ENCODE measurements around the gene UPK3A. TPM values are rescaled to one million over a fixed set of nuclear protein-coding genes. Genes with fewer than 3 reads are reported as not detected.

The UPK3A gene
- total RNA-seq, 1 experiment from 2014 or later = not detected

GRCh38 chr22:45344334-45344733 lies 59.6 kb downstream of the UPK3A start:
- intact Hi-C loops (cut with micrococcal nuclease; ENCODE audit: unreplicated experiment) = no loop called here
- CTCF ChIA-PET = no interaction called here

More at GRCh38 chr22:45344334-45344733, 59.6 kb downstream of the UPK3A start:
- no peaks in the 10 kb centered on the region for H3K9me3 ChIP-seq (ENCODE audit: control insufficient read depth, insufficient read depth, low read depth, low read length)
- H3K27ac ChIP-seq (ENCODE audit: low read length) = no peak overlapping the region
- H3K36me3 ChIP-seq (ENCODE audit: control insufficient read depth, insufficient read depth, low read length) = no peaks in the 10 kb centered on the region
- no peak overlapping the region for H3K4me3 ChIP-seq (ENCODE audit: low read depth in 2 of 2, low read length in 2 of 2)
- POLR2A ChIA-PET = no interaction called here
- TF ChIP-seq TCF7L2 (IDR thresholded peaks at IDR 0.05; ENCODE audit: low read depth, low read length) (no peak), REST (IDR thresholded peaks at IDR 0.05; ENCODE audit: insufficient read depth in 1 of 2, low read depth in 2 of 2, low read length in 1 of 2) (no peak), POLR2AphosphoS5 (IDR thresholded peaks at IDR 0.05; ENCODE audit: low read depth, low read length) (no peak), SIN3A (IDR thresholded peaks at IDR 0.05; ENCODE audit: borderline replicate concordance, insufficient read depth, low read depth, low read length) (no peak), CTCF (IDR thresholded peaks at IDR 0.05) (no peak)
- ATAC-seq = no peak
- no TSS peak for BruUV-seq (replicated peaks)
- DNase-seq (ENCODE audit: low read depth, low spot score) = no peak
- H3K4me1 ChIP-seq (ENCODE audit: control insufficient read depth, insufficient read depth, low read length) = no peaks in the 10 kb centered on the region
- in situ Hi-C loops (cut with HindIII; ENCODE audit: low pct_unique_long_range_greater_than_20kb, low sequenced_read_pairs) = no loop called here
- H3K27me3 ChIP-seq (ENCODE audit: control insufficient read depth, insufficient read depth, low read length) = no peaks in the 10 kb centered on the region

Other genes starting within 250 kb of the UPK3A start
- 52.1 TPM for gene NUP50, start 121.0 kb upstream of the UPK3A start, total RNA-seq (2021; ENCODE audit: unreplicated experiment)
- gene KIAA0930, start 44.1 kb upstream of the UPK3A start, total RNA-seq (2021; ENCODE audit: unreplicated experiment) = 42.5 TPM
- gene FAM118A, start 25.0 kb downstream of the UPK3A start, total RNA-seq (2021; ENCODE audit: unreplicated experiment) = 73.2 TPM
- gene SMC1B, start 128.7 kb downstream of the UPK3A start, total RNA-seq (2021; ENCODE audit: unreplicated experiment) = 0.10 TPM
- gene RIBC2, start 128.7 kb downstream of the UPK3A start, total RNA-seq (2021; ENCODE audit: unreplicated experiment) = 2.9 TPM
- 143 TPM for gene FBLN1, start 217.9 kb downstream of the UPK3A start, total RNA-seq (2021; ENCODE audit: unreplicated experiment)